ENCODE results near the gene PDZRN4.

DNA sequence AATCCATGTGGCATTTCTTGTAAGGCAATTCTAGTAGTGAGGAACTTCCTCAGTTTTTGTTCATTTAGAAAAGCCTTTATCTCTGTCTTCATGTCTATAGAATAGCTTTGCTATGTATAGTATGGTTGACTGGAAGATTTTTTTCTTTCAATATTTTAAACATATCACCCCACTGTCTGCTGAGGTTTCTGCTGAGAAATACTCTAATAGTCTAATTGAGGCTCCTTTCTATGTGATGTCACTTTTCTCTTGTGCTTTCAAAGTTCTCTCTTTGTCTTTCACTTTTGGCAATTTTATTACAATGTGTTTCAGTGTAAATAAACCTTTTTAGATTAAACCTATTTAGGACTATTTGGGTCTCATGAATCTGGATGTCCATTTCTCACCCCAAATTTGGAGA lies 192.8 kb downstream of the PDZRN4 start:
- TF ChIP-seq, protein P1, sequence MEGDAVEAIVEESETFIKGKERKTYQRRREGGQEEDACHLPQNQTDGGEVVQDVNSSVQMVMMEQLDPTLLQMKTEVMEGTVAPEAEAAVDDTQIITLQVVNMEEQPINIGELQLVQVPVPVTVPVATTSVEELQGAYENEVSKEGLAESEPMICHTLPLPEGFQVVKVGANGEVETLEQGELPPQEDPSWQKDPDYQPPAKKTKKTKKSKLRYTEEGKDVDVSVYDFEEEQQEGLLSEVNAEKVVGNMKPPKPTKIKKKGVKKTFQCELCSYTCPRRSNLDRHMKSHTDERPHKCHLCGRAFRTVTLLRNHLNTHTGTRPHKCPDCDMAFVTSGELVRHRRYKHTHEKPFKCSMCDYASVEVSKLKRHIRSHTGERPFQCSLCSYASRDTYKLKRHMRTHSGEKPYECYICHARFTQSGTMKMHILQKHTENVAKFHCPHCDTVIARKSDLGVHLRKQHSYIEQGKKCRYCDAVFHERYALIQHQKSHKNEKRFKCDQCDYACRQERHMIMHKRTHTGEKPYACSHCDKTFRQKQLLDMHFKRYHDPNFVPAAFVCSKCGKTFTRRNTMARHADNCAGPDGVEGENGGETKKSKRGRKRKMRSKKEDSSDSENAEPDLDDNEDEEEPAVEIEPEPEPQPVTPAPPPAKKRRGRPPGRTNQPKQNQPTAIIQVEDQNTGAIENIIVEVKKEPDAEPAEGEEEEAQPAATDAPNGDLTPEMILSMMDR (IDR thresholded peaks at IDR 0.05 in 8 of 11, conservative IDR thresholded peaks at IDR 0.05 in 3 of 11), result no peak
- no peak for TF ChIP-seq POLR2AphosphoS5 (IDR thresholded peaks at IDR 0.05)

Measured in spleen (tissue), 7 donors.